ENCODE measurements around the gene PPP3R1.

The PPP3R1 gene

GRCh38 chr2:68279691-68280090, 27.4 kb upstream of the PPP3R1 start:
- no peaks in the 10 kb centered on the region for H3K9me3 Mint-ChIP-seq
- peaks cover 16% of the 10 kb centered on the region for H3K27me3 Mint-ChIP-seq
- no peaks in the 10 kb centered on the region for H3K4me1 Mint-ChIP-seq
- H3K36me3 Mint-ChIP-seq = no peaks in the 10 kb centered on the region
- no peak overlapping the region for H3K27ac Mint-ChIP-seq
- H3K4me3 Mint-ChIP-seq = no peak overlapping the region

DNA sequence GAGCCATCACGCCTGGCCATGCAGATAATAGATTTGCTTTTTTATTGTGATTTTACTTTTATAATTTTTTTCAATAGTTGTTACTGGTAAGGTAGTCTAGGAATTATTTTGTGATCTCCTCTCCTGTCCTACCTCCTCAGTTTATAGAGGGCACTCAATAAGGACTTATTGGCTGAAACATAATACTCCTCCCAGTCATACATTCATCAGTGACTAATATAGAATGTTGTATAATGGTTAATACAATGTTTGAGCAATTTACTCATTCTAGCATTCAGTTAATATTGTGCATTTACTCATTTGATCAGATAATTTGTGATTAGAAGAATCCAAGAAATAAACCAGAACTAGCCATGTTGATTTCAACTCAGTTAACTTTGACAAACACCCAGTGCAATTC, 25.8 kb upstream of the PPP3R1 start:
- H3K4me1 Mint-ChIP-seq = no peaks in the 10 kb centered on the region
- no peak overlapping the region for H3K27ac Mint-ChIP-seq
- peaks cover 18% of the 10 kb centered on the region for H3K27me3 Mint-ChIP-seq
- no peak overlapping the region for H3K4me3 Mint-ChIP-seq
- no peaks in the 10 kb centered on the region for H3K36me3 Mint-ChIP-seq
- no peaks in the 10 kb centered on the region for H3K9me3 Mint-ChIP-seq

DNA sequence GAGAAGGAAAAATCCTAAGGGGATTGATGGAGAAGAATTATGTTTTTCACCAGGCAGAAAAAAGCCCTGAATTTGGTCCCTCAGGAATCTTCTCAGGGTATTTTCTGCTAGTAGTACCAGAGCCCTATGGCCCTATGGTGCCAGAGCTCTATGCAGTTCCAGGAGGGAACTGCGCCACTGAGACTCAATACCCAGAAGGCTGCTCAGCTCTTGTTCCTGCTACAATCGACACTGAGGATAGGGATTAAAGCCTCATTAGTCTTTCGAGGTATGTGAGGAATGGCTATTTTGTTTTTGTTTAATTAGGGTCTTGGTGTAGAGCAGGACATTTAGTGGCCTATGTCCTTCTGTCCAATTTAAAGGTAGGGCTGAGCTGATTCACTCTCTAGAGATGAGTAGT, 21.7 kb upstream of the PPP3R1 start:
- H3K9me3 Mint-ChIP-seq = no peaks in the 10 kb centered on the region
- H3K4me1 Mint-ChIP-seq = no peaks in the 10 kb centered on the region
- no peak overlapping the region for H3K27ac Mint-ChIP-seq
- no peak overlapping the region for H3K4me3 Mint-ChIP-seq
- H3K36me3 Mint-ChIP-seq = no peaks in the 10 kb centered on the region
- H3K27me3 Mint-ChIP-seq = peaks cover 14% of the 10 kb centered on the region

DNA sequence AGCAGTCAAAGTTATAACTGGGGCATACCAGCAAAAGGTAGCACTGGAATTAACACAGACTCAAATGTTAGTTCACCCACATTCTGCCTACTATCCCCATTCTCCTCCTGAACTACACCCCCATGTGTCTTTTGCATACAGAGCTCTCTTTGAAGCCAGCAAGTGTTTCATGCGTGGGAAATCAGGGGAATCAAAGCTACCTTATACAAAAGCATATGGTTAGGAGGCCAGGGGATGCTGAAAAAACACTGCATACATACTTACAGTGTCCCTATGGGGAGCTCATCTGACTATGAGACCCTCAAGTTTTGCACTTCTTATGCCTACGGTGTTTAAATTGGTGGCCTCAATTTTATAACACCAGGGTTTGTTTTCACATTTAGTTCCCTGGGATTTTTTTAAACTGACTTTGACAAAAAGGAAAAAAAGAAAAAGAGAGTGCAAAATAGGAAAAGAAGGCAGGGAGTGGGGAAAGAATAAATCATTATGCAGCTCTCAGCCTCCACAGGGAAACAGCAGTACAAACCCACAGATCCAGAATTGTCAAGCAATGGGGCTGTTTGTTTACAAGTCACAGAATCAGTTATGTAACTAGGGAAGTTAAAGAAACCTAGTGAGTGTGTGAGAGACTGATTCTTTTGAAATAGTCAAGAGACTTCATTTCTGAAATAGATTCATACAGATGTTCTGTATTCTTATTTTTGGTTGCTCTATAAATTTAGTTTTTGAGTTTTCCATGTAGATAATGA, 20.1 kb upstream of the PPP3R1 start:
- peaks cover 9% of the 10 kb centered on the region for H3K27me3 Mint-ChIP-seq
- H3K36me3 Mint-ChIP-seq = no peaks in the 10 kb centered on the region
- H3K4me3 Mint-ChIP-seq = no peak overlapping the region
- H3K27ac Mint-ChIP-seq = no peak overlapping the region
- H3K4me1 Mint-ChIP-seq = no peaks in the 10 kb centered on the region
- H3K9me3 Mint-ChIP-seq = no peaks in the 10 kb centered on the region

DNA sequence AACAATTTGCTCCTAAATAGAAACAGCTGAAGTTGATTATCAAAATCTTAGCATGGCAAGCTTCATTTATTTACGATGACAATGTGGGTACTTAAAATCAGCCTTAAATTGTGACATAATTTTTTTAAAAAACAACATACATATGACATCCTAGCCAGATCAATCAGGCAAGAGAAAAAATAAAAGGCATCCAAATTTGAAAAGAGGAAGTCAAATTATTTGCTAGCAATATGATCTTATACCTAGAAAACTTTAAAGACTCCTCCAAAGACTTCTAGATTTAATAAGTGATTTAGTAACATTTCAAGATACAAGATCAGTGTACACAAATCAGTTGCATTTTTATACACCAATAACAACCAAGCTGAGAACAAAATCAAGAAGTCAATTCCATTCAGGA, 14.3 kb upstream of the PPP3R1 start:
- H3K27me3 Mint-ChIP-seq = peaks cover 1% of the 10 kb centered on the region
- H3K36me3 Mint-ChIP-seq = peaks cover 3% of the 10 kb centered on the region
- H3K27ac Mint-ChIP-seq = no peak overlapping the region
- H3K9me3 Mint-ChIP-seq = no peaks in the 10 kb centered on the region
- H3K4me1 Mint-ChIP-seq = no peaks in the 10 kb centered on the region
- H3K4me3 Mint-ChIP-seq = no peak overlapping the region

GRCh38 chr2:68263632-68264031, 11.3 kb upstream of the PPP3R1 start:
- peaks cover 1% of the 10 kb centered on the region for H3K27me3 Mint-ChIP-seq
- peaks cover 3% of the 10 kb centered on the region for H3K36me3 Mint-ChIP-seq
- no peaks in the 10 kb centered on the region for H3K9me3 Mint-ChIP-seq
- H3K4me3 Mint-ChIP-seq = no peak overlapping the region
- no peak overlapping the region for H3K27ac Mint-ChIP-seq
- no peaks in the 10 kb centered on the region for H3K4me1 Mint-ChIP-seq

- peaks cover 26% of the 10 kb centered on the region for H3K4me1 Mint-ChIP-seq
- no peaks in the 10 kb centered on the region for H3K9me3 Mint-ChIP-seq
- H3K4me3 Mint-ChIP-seq = no peak overlapping the region
- H3K27me3 Mint-ChIP-seq = no peaks in the 10 kb centered on the region
- H3K27ac Mint-ChIP-seq = no peak overlapping the region
- H3K36me3 Mint-ChIP-seq = no peaks in the 10 kb centered on the region
Observed at GRCh38 chr2:68258851-68259250, 6.5 kb upstream of the PPP3R1 start.

GRCh38 chr2:68256093-68256450, 3.7 kb upstream of the PPP3R1 start:
- H3K27me3 Mint-ChIP-seq = no peaks in the 10 kb centered on the region
- no peaks in the 10 kb centered on the region for H3K36me3 Mint-ChIP-seq
- no peak overlapping the region for H3K4me3 Mint-ChIP-seq
- peaks cover 30% of the 10 kb centered on the region for H3K4me1 Mint-ChIP-seq
- no peak overlapping the region for H3K27ac Mint-ChIP-seq
- no peaks in the 10 kb centered on the region for H3K9me3 Mint-ChIP-seq

GRCh38 chr2:68253219-68254068, 1.1 kb upstream of the PPP3R1 start:
- Mint-ChIP-seq H3K27me3 (no peaks in the 10 kb centered on the region), H3K9me3 (no peaks in the 10 kb centered on the region), H3K36me3 (peaks cover 3% of the 10 kb centered on the region), H3K27ac (peak overlapping the region; percentile 97), H3K4me3 (peak overlapping the region; percentile 97), H3K4me1 (peaks cover 46% of the 10 kb centered on the region)

GRCh38 chr2:68251855-68252399, 405 bp downstream of the PPP3R1 start:
- no peaks in the 10 kb centered on the region for H3K9me3 Mint-ChIP-seq
- no peaks in the 10 kb centered on the region for H3K27me3 Mint-ChIP-seq
- peak overlapping the region; percentile 97 for H3K4me3 Mint-ChIP-seq
- peaks cover 45% of the 10 kb centered on the region for H3K4me1 Mint-ChIP-seq
- peak overlapping the region; percentile 94 for H3K27ac Mint-ChIP-seq
- peaks cover 3% of the 10 kb centered on the region for H3K36me3 Mint-ChIP-seq

DNA sequence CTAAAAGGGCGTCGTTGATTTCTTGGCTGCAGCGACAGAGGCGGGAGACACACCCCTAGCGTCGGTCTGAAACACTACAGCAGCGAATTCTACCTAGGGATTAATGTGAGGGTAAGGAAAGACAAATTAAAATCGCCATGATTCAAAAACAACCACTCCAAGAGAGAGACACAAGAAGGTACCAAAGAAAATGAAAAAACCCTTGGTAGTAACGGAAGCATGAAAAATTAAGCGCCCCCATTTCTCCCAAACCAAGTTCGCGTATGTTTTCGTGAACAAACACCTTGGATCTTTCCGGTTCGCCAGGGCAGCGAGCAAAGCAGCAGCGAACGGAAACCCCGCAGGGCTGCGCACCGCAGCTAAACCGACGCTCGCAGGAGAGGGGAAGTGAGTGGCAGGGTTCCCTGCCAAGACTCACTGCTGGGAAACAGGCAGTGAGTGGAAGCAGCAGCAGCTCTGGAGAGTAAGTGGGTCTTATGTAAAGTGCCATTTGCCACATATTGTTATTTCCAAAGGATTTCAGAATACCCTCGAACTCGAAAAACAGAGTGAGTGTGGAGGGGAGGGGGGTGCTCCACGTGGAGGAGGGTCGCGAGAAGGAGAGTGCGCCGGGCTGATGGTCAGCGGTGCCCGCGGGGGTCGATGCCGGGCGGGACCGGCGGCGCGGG, 1.0 kb downstream of the PPP3R1 start:
- Mint-ChIP-seq H3K4me1 (peaks cover 42% of the 10 kb centered on the region), H3K27ac (peak overlapping the region; percentile 95), H3K4me3 (peak overlapping the region; percentile 91), H3K27me3 (no peaks in the 10 kb centered on the region), H3K36me3 (peaks cover 3% of the 10 kb centered on the region), H3K9me3 (no peaks in the 10 kb centered on the region)

DNA sequence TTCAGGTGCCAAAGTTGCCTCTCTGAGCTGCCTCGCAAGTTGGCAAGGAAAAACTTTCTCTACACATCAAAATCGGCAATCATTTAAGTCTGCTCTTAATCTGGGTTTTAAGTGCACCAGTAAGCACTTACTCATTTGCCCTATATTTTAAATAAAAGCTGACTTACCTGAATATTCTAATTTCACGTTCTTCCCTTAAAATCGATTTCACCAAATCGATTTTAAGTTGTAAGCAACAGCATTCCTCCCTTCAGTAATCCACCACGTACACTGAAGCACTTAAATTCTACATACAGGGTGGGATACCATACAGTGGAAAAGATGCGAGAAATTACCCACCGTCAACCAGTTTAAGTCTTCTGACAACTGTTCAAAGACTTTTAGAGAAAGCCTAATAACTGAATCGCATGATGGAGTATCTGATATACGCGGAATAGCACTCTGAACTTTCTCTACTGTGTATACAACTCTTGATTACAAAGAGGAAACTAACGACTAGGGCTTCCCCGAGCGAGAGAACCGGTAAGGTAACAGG, 1.6 kb downstream of the PPP3R1 start:
- H3K36me3 Mint-ChIP-seq = peaks cover 3% of the 10 kb centered on the region
- H3K4me3 Mint-ChIP-seq = peak overlapping the region; percentile 91
- H3K27me3 Mint-ChIP-seq = no peaks in the 10 kb centered on the region
- H3K27ac Mint-ChIP-seq = peak overlapping the region; percentile 95
- H3K9me3 Mint-ChIP-seq = no peaks in the 10 kb centered on the region
- H3K4me1 Mint-ChIP-seq = peaks cover 37% of the 10 kb centered on the region

- Mint-ChIP-seq H3K36me3 (peaks cover 3% of the 10 kb centered on the region), H3K27me3 (no peaks in the 10 kb centered on the region), H3K27ac (peak overlapping the region; percentile 95), H3K9me3 (no peaks in the 10 kb centered on the region), H3K4me1 (peaks cover 33% of the 10 kb centered on the region), H3K4me3 (peak overlapping the region; percentile 91)
Observed at GRCh38 chr2:68250196-68250595, 2.1 kb downstream of the PPP3R1 start.

GRCh38 chr2:68248806-68249205, 3.5 kb downstream of the PPP3R1 start:
- no peak overlapping the region for H3K4me3 Mint-ChIP-seq
- no peak overlapping the region for H3K27ac Mint-ChIP-seq
- H3K4me1 Mint-ChIP-seq = peaks cover 20% of the 10 kb centered on the region
- H3K27me3 Mint-ChIP-seq = no peaks in the 10 kb centered on the region
- peaks cover 3% of the 10 kb centered on the region for H3K36me3 Mint-ChIP-seq
- H3K9me3 Mint-ChIP-seq = no peaks in the 10 kb centered on the region

DNA sequence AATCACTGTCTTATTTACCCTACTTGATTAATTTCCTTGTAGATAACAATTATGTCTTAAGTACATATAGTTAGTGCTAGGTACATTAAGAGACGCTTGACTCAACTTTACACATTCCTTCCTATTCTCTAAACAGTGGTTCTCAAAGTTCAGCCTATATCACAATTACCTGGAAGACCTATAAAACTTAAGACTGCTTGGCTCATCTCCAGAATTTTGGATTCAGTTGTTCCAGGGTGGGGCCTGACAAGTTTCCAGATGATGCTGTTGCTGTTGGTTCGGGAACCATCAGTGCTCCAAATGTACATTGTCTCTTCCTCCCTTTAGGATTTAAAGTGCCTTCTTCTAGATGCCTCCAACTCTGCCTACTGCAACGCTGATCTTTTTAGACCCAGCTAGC, 4.0 kb downstream of the PPP3R1 start:
- H3K4me3 Mint-ChIP-seq = no peak overlapping the region
- H3K27ac Mint-ChIP-seq = no peak overlapping the region

More for the DNA sequence above, 4.0 kb downstream of the PPP3R1 start:
- H3K9me3 Mint-ChIP-seq = no peaks in the 10 kb centered on the region
- H3K4me1 Mint-ChIP-seq = peaks cover 20% of the 10 kb centered on the region
- no peaks in the 10 kb centered on the region for H3K27me3 Mint-ChIP-seq
- H3K36me3 Mint-ChIP-seq = peaks cover 3% of the 10 kb centered on the region
